Esophagus squamous epithelium (tissue), 4 donors: ENCODE measurements around the gene MGAT5.

Source experiments
- CTCF ChIP-seq, 6 experiments: fragments of 450-650 bp in 4 of 6; fragments of 200-600 bp in 2 of 6; sonication (generic) in 2 of 6; IDR thresholded peaks; one replicate each; pipeline ENCODE4 v1.5.1; 2016 to 2019; ENCODE audit warnings: antibody characterized with exemption in 6 of 6, mild to moderate bottlenecking in 4 of 6, moderate library complexity in 4 of 6
- POLR2A ChIP-seq, 4 donors: fragments of 450-650 bp; IDR thresholded peaks; one replicate each; pipeline ENCODE4 v1.6.1; 2017; ENCODE audit warnings: antibody characterized with exemption in 4 of 4, mild to moderate bottlenecking in 4 of 4, moderate library complexity in 3 of 4

DNA sequence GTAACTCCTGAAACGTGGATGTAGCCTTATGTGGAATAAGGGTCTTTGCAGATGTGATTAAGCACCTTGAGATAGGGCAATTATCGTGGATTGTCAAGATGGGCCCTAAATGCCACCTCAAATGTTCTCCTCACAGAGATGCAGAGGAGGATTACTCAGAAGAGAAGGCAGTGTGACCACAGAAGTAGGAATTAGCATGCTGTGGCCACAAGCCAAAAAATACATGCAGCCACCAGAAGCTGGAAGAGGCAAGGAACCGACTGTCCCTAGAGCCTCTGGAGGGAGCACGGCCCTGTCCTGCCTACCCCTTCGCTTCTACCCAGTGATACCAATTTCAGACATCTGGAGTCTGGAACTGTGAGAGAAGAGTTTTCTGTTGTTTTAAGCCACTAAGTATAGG lies 47.3 kb upstream of the MGAT5 start:
- TF ChIP-seq CTCF (IDR thresholded peaks at IDR 0.05): no peak
- TF ChIP-seq POLR2A (IDR thresholded peaks at IDR 0.05): no peak
